HEK293 (cell line): ENCODE data around the gene GPX4.
A peak's percentile ranks its signal among the peaks of the same experiment; 100 is the strongest.

Experiments
- CTCF ChIA-PET: fragments of 350-600 bp; formaldehyde crosslinking; extraction: SDS; loops from one replicate; lab custom pipeline; 2021; ENCODE audit warnings: antibody characterized with exemption; lab: Yijun Ruan, JAX
- POLR2A ChIA-PET: fragments of 300-600 bp; formaldehyde crosslinking; extraction: SDS; loops from one replicate; lab custom pipeline; 2020; ENCODE audit warnings: antibody characterized with exemption, inconsistent platforms; lab: Yijun Ruan, JAX
- H3K27ac ChIP-seq: fragments of 200-500 bp; sonication (Bioruptor generic); 2 replicates; pipeline ENCODE4 v1.5.1; 2014; ENCODE audit warnings: low read depth, low read length, control low read depth, inconsistent platforms; ENCODE audit errors: extremely low read depth
- H3K36me3 ChIP-seq, 2 experiments: fragments of 200-500 bp in 1 of 2; sonication (Bioruptor generic) in 1 of 2; 1 replicate in 1 of 2; 2 replicates in 1 of 2; pipeline ENCODE4 v1.5.1; 2014 to 2017; ENCODE audit warnings: inconsistent platforms in 2 of 2, low read length in 2 of 2; ENCODE audit not compliant: control insufficient read depth in 2 of 2, insufficient read depth in 1 of 2
- H3K4me1 ChIP-seq: fragments of 200-500 bp; sonication (Bioruptor generic); 2 replicates; pipeline ENCODE4 v1.5.1; 2014; ENCODE audit warnings: mild to moderate bottlenecking, low read length, inconsistent platforms; ENCODE audit not compliant: control insufficient read depth, insufficient read depth
- H3K4me3 ChIP-seq: 2 replicates; pipeline ENCODE4 v1.5.1; 2011; ENCODE audit warnings: low read depth, mild to moderate bottlenecking, control low read depth, low read length, moderate library complexity
- H3K9me3 ChIP-seq: fragments of 200-500 bp; sonication (Bioruptor generic); 2 replicates; pipeline ENCODE4 v1.5.1; 2014; ENCODE audit warnings: low read depth, low read length, inconsistent platforms; ENCODE audit not compliant: control insufficient read depth, insufficient read depth
- HIC1 ChIP-seq: fragments of 450-650 bp; formaldehyde crosslinking; IDR thresholded peaks from 2 replicates; pipeline ENCODE4 v1.5.1; 2016; ENCODE audit warnings: missing biosample characterization, missing genetic modification characterization
- PRDM2 ChIP-seq: fragments of 450-650 bp; formaldehyde crosslinking; IDR thresholded peaks from 2 replicates; pipeline ENCODE4 v1.5.1; 2016; ENCODE audit warnings: missing biosample characterization, missing genetic modification characterization, borderline replicate concordance
- SP2 ChIP-seq: fragments of 450-650 bp; formaldehyde crosslinking; IDR thresholded peaks from 2 replicates; pipeline ENCODE4 v1.5.1; 2016; ENCODE audit warnings: missing biosample characterization, missing genetic modification characterization
- YY2 ChIP-seq: fragments of 450-650 bp; formaldehyde crosslinking; IDR thresholded peaks from 2 replicates; pipeline ENCODE4 v1.5.1; 2016; ENCODE audit warnings: missing biosample characterization, missing genetic modification characterization
- ZBTB44 ChIP-seq: fragments of 450-650 bp; IDR thresholded peaks from 2 replicates; pipeline ENCODE4 v1.5.1; 2018; ENCODE audit warnings: missing biosample characterization, mild to moderate bottlenecking, missing genetic modification characterization
- ZEB2 ChIP-seq: fragments of 450-650 bp; formaldehyde crosslinking; IDR thresholded peaks from 2 replicates; pipeline ENCODE4 v1.5.1; 2016; ENCODE audit warnings: missing biosample characterization, missing genetic modification characterization
- ZFHX2 ChIP-seq: fragments of 450-650 bp; formaldehyde crosslinking; conservative IDR thresholded peaks from 2 replicates; pipeline ENCODE4 v1.5.1; 2016; ENCODE audit warnings: missing biosample characterization, missing genetic modification characterization
- ZNF114 ChIP-seq: fragments of 450-650 bp; formaldehyde crosslinking; IDR thresholded peaks from 2 replicates; pipeline ENCODE4 v1.5.0; 2017; ENCODE audit warnings: missing biosample characterization, missing genetic modification characterization
- ZNF292 ChIP-seq: fragments of 450-650 bp; formaldehyde crosslinking; IDR thresholded peaks from 2 replicates; pipeline ENCODE4 v1.5.1; 2016; ENCODE audit warnings: low read depth, missing biosample characterization, missing genetic modification characterization, borderline replicate concordance
- ZNF571 ChIP-seq: fragments of 450-650 bp; formaldehyde crosslinking; IDR thresholded peaks from 2 replicates; pipeline ENCODE4 v1.5.0; 2017; ENCODE audit warnings: missing biosample characterization, missing genetic modification characterization
- ZNF600 ChIP-seq: fragments of 450-650 bp; formaldehyde crosslinking; IDR thresholded peaks from 2 replicates; pipeline ENCODE4 v1.5.1; 2016; ENCODE audit warnings: missing biosample characterization, missing genetic modification characterization
- ZNF610 ChIP-seq: fragments of 450-650 bp; formaldehyde crosslinking; IDR thresholded peaks from 2 replicates; pipeline ENCODE4 v1.5.1; 2016; ENCODE audit warnings: missing biosample characterization, missing genetic modification characterization, borderline replicate concordance
- ZSCAN18 ChIP-seq: fragments of 450-650 bp; formaldehyde crosslinking; IDR thresholded peaks from 2 replicates; pipeline ENCODE4 v1.5.1; 2016; ENCODE audit warnings: missing biosample characterization, missing genetic modification characterization
- ZSCAN4 ChIP-seq: fragments of 450-650 bp; formaldehyde crosslinking; IDR thresholded peaks from 2 replicates; pipeline ENCODE4 v1.5.1; 2017; ENCODE audit warnings: missing biosample characterization, missing genetic modification characterization
- TF ChIP-seq, protein P1 (sequence below): fragments of 450-650 bp; formaldehyde crosslinking; IDR thresholded peaks from 2 replicates; pipeline ENCODE4 v1.5.1; 2017; ENCODE audit warnings: missing biosample characterization, missing genetic modification characterization
- TF ChIP-seq, protein P2 (sequence below): fragments of 450-650 bp; formaldehyde crosslinking; IDR thresholded peaks from 2 replicates; pipeline ENCODE4 v1.5.1; 2017; ENCODE audit warnings: missing biosample characterization, missing genetic modification characterization

Gene GPX4

GRCh38 chr19:1063909-1064660, 39.7 kb upstream of the GPX4 start (continued):
- 0 out of 2 replicates have a peak, but pooled peaks have one; percentile 39 for TF ChIP-seq HIC1 (tag by site-specific recombination)
- TF ChIP-seq, protein P1, sequence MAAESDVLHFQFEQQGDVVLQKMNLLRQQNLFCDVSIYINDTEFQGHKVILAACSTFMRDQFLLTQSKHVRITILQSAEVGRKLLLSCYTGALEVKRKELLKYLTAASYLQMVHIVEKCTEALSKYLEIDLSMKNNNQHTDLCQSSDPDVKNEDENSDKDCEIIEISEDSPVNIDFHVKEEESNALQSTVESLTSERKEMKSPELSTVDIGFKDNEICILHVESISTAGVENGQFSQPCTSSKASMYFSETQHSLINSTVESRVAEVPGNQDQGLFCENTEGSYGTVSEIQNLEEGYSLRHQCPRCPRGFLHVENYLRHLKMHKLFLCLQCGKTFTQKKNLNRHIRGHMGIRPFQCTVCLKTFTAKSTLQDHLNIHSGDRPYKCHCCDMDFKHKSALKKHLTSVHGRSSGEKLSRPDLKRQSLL = no peak
- peak; percentile 49; the same call in 1 of the 2 replicates for TF ChIP-seq ZFHX2 (tag by site-specific recombination)

DNA sequence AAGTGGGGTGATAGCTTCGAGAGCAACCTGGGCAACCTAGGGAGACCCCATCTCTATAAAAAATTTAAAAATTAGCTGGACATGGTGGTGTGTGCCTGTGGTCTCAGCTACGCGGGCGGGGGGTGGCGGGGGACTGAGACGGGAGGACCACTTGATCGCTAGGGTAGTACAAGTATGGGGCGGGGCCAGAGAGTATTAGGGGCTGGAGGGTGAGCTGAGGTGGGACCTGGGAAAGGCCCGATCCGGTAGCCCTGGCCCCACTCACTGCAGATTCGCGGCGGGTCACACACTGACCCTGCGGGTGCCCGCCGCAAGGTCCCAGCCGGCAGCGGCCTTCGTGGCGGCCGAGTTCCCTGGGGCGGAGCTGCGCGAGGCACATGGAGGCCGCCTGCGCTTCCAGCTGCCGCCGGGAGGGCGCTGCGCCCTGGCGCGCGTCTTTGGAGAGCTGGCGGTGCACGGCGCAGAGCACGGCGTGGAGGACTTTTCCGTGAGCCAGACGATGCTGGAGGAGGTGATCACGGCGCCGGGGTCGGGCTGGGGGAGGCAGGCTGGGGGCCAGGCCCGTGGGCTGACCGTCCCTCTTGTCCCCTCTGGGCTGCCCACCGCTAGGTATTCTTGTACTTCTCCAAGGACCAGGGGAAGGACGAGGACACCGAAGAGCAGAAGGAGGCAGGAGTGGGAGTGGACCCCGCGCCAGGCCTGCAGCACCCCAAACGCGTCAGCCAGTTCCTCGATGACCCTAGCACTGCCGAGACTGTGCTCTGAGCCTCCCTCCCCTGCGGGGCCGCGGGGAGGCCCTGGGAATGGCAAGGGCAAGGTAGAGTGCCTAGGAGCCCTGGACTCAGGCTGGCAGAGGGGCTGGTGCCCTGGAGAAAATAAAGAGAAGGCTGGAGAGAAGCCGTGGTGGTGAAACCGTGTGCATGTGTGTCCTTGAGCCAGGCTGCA, 38.9 kb upstream of the GPX4 start:
- no peak overlapping the region for H3K27ac ChIP-seq
- ChIA-PET POLR2A (interaction anchor here (0.6 to 1.2 kb wide), 6 partner anchors 10 to 39 kb away, joined by 3 to 4 read pairs (median 3); partner anchors contain the start of genes ABCA7 and CNN2), CTCF (interaction anchor here (0.6 to 2.1 kb wide), 8 partner anchors 10 to 48 kb away, joined by 3 to 11 read pairs (median 4); partner anchors contain the start of genes CNN2 and RNU6-2)
- peaks cover 0 to 3% of the 10 kb centered on the region in 2 experiments; a peak in 2 of 3 replicates for H3K36me3 ChIP-seq
- no peaks in the 10 kb centered on the region for H3K9me3 ChIP-seq
- no peak overlapping the region for H3K4me3 ChIP-seq
- peaks cover 2% of the 10 kb centered on the region; the same call in 1 of the 2 replicates for H3K4me1 ChIP-seq
- no peak for TF ChIP-seq ZSCAN18
- no peak for TF ChIP-seq ZNF571
- TF ChIP-seq, protein P2, sequence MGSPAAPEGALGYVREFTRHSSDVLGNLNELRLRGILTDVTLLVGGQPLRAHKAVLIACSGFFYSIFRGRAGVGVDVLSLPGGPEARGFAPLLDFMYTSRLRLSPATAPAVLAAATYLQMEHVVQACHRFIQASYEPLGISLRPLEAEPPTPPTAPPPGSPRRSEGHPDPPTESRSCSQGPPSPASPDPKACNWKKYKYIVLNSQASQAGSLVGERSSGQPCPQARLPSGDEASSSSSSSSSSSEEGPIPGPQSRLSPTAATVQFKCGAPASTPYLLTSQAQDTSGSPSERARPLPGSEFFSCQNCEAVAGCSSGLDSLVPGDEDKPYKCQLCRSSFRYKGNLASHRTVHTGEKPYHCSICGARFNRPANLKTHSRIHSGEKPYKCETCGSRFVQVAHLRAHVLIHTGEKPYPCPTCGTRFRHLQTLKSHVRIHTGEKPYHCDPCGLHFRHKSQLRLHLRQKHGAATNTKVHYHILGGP (tag by site-specific recombination) = no peak
- no peak for TF ChIP-seq ZBTB44 (tag by site-specific recombination)
- no peak; the same call in none of the 2 replicates for TF ChIP-seq SP2 (tag by site-specific recombination)
- peak; percentile 62 for TF ChIP-seq ZNF600 (tag by site-specific recombination)
- no peak for TF ChIP-seq ZNF610
- no peak for TF ChIP-seq ZNF292 (tag by site-specific recombination)
- 0 out of 2 replicates have a peak, but pooled peaks have one; percentile 14 for TF ChIP-seq ZEB2
- TF ChIP-seq PRDM2 = no peak
- no peak for TF ChIP-seq YY2 (tag by site-specific recombination)
- TF ChIP-seq ZNF114 (tag by site-specific recombination) = no peak
- no peak for TF ChIP-seq ZSCAN4 (tag by site-specific recombination)
